Transverse colon (tissue), 4 donors: ENCODE data around the gene DNMT3L. TPM values are rescaled to one million over a fixed set of nuclear protein-coding genes. Genes with fewer than 3 reads are reported as not detected.

Experiments
- DNase-seq: peaks from one replicate; pipeline ENCODE4 v3.0.0-alpha.2; 2019
- H3K27ac ChIP-seq, 4 donors: fragments of 200-600 bp; sonication (generic); 2 replicates each; pipeline ENCODE4 v1.5.1; 2016 to 2018; ENCODE audit warnings: inconsistent platforms in 4 of 4
- H3K27me3 ChIP-seq: fragments of 200-600 bp; sonication (generic); 2 replicates; pipeline ENCODE4 v1.5.1; 2017; ENCODE audit warnings: inconsistent platforms
- H3K36me3 ChIP-seq, 4 donors: fragments of 200-600 bp; sonication (generic); 2 replicates each; pipeline ENCODE4 v1.5.1; 2017 to 2019; ENCODE audit warnings: inconsistent platforms in 4 of 4
- H3K4me1 ChIP-seq, 4 donors: fragments of 200-600 bp; sonication (generic); 2 replicates each; pipeline ENCODE4 v1.5.1; 2017 to 2020; ENCODE audit warnings: inconsistent platforms in 4 of 4
- H3K4me3 ChIP-seq, 4 donors: fragments of 200-600 bp; sonication (generic); 1 replicate in 1 of 4; 2 replicates in 3 of 4; pipeline versions ENCODE4 v1.5.1 to v1.6.1; 2017 to 2019; ENCODE audit warnings: inconsistent platforms in 4 of 4
- H3K9me3 ChIP-seq, 2 donors: fragments of 200-600 bp; sonication (generic); 2 replicates each; pipeline ENCODE4 v1.5.1; 2017 to 2019; ENCODE audit warnings: inconsistent platforms in 2 of 2
- CTCF ChIP-seq, 5 experiments: fragments of 200-600 bp in 3 of 5; fragments of 450-650 bp in 2 of 5; sonication (generic) in 3 of 5; IDR thresholded peaks; 1 replicate in 2 of 5; 2 replicates in 3 of 5; pipeline ENCODE4 v1.5.1; 2016 to 2017; ENCODE audit warnings: antibody characterized with exemption in 5 of 5, inconsistent platforms in 3 of 5, mild to moderate bottlenecking in 2 of 5, moderate library complexity in 1 of 5
- EP300 ChIP-seq: sonication (generic); formaldehyde crosslinking; IDR thresholded peaks from one replicate; pipeline ENCODE4 v1.6.1; 2017; ENCODE audit warnings: antibody characterized with exemption, low read depth
- POLR2A ChIP-seq: fragments of 450-650 bp; IDR thresholded peaks from one replicate; pipeline ENCODE4 v1.6.1; 2016; ENCODE audit warnings: antibody characterized with exemption, mild to moderate bottlenecking, moderate library complexity
- POLR2AphosphoS5 ChIP-seq, 3 donors: sonication (generic); formaldehyde crosslinking; IDR thresholded peaks; one replicate each; pipeline ENCODE4 v1.6.1; 2016; ENCODE audit warnings: antibody characterized with exemption in 3 of 3
- WGBS, 2 donors: methylation state at CpG; one replicate each; pipeline ENCODE4 v1.1.5; 2018; ENCODE audit warnings: low coverage in 1 of 2; 5-methylcytosine and 5-hydroxymethylcytosine counted together
- in situ Hi-C, 4 donors: fragments of 200-750 bp; cut with MboI; loops; one replicate each; pipeline versions ENCODE4 v1.15.0 to v1.15.1; 2017; ENCODE audit warnings: low sequenced_read_pairs in 3 of 4, low pct_ligation_motif_present in 1 of 4, low pct_unique_long_range_greater_than_20kb in 1 of 4
- intact Hi-C: fragments of 100-400 bp; cut with DNase I; formaldehyde crosslinking; loops from one replicate; pipeline ENCODE4 v1.15.1; 2023; ENCODE audit warnings: low total_unique reads
- total RNA-seq, 4 donors: library from RNA; depleted of rRNA; stranded (reverse); fragments of >200 nt; gene quantifications; one replicate each; pipeline ENCODE4 v1.1.0, GENCODE V29; 2016

Gene DNMT3L
- total RNA-seq, 4 donors from 2014 or later = not detected

- Histone ChIP-seq H3K4me3 (peak within 1 kb of the TSS; percentile 88 to 99 (median 92)), H3K4me1 (peaks cover 32 to 66% (median 54%) of the 10 kb centered on the region in 4 donors), H3K27me3 (no peaks in the 10 kb centered on the region), H3K36me3 (no peaks in the 10 kb centered on the region), H3K27ac (peak within 1 kb of the TSS; percentile 94 to 98 (median 98)), H3K9me3 (no peaks in the 10 kb centered on the region)
- WGBS, 2 donors = 2% methylated on average over 21 of the region's 94 CpGs; no CpG with 5 or more reads in 1 of the 2 donors
- intact Hi-C loops (no loop called here), in situ Hi-C loops (no loop called here)
- DNase-seq = peak; percentile 83
- TF ChIP-seq EP300 (no peak), POLR2A (peak; percentile 67), POLR2AphosphoS5 (IDR thresholded peaks at IDR 0.05) (peak; percentile 55 to 82 (median 73)), CTCF (IDR thresholded peaks at IDR 0.05) (peak in 1 of 5 experiments; percentile 17)
Measured at GRCh38 chr21:44299458-44300261, 38.0 kb upstream of the DNMT3L start, which contains the start of gene PFKL. PFKL (plus strand) TSS chr21:44300053; CDS start chr21:44300106, 53 bp downstream.

- DNase-seq = no peak
- H3K9me3 ChIP-seq = no peaks in the 10 kb centered on the region
- no peaks in the 10 kb centered on the region for H3K36me3 ChIP-seq
- peak overlapping the region; percentile 71 to 99 (median 92) for H3K4me3 ChIP-seq
- no peak for TF ChIP-seq EP300
- no peak for TF ChIP-seq CTCF (IDR thresholded peaks at IDR 0.05)
- no peak for TF ChIP-seq POLR2A
- TF ChIP-seq POLR2AphosphoS5 (IDR thresholded peaks at IDR 0.05) = no peak
- intact Hi-C loops (no loop called here), in situ Hi-C loops (no loop called here)
- H3K4me1 ChIP-seq = peaks cover 27 to 65% (median 51%) of the 10 kb centered on the region in 4 donors
- H3K27ac ChIP-seq = peak overlapping the region; percentile 94 to 98 (median 98)
- H3K27me3 ChIP-seq = no peaks in the 10 kb centered on the region
- 7 to 26% methylated on average over 3 to 10 of the region's 10 CpGs for WGBS, 2 donors
Measured at GRCh38 chr21:44299085-44299457, 37.4 kb upstream of the DNMT3L start.

- no peak for TF ChIP-seq POLR2AphosphoS5 (IDR thresholded peaks at IDR 0.05)
- TF ChIP-seq CTCF (IDR thresholded peaks at IDR 0.05) = peak; percentile 2 to 29 (median 18)
- no peak for DNase-seq
- H3K4me3 ChIP-seq = no peak overlapping the region
- intact Hi-C loops (no loop called here), in situ Hi-C loops (no loop called here)
- H3K36me3 ChIP-seq = no peaks in the 10 kb centered on the region
- H3K27me3 ChIP-seq = no peaks in the 10 kb centered on the region
- no peaks in the 10 kb centered on the region for H3K9me3 ChIP-seq
- H3K27ac ChIP-seq = peak overlapping the region in 1 of 4 donors; percentile 21
- WGBS, 2 donors = 84 to 96% methylated on average over 2 of the region's 2 CpGs
- peaks cover 21 to 57% (median 45%) of the 10 kb centered on the region in 4 donors for H3K4me1 ChIP-seq
Measured at GRCh38 chr21:44298301-44298700, 36.6 kb upstream of the DNMT3L start.

GRCh38 chr21:44297525-44298290 lies 36.0 kb upstream of the DNMT3L start:
- Histone ChIP-seq H3K36me3 (no peaks in the 10 kb centered on the region), H3K4me1 (peaks cover 21 to 51% (median 40%) of the 10 kb centered on the region in 4 donors), H3K27me3 (no peaks in the 10 kb centered on the region), H3K27ac (peak overlapping the region in 1 of 4 donors; percentile 21), H3K4me3 (no peak overlapping the region), H3K9me3 (no peaks in the 10 kb centered on the region)
- 18 to 32% methylated on average over 5 to 21 of the region's 22 CpGs for WGBS, 2 donors
- TF ChIP-seq POLR2AphosphoS5 (IDR thresholded peaks at IDR 0.05) (peak in 1 of 3 donors; percentile 27), EP300 (no peak), CTCF (IDR thresholded peaks at IDR 0.05) (peak; percentile 67 to 89 (median 78))
- in situ Hi-C loops (no loop called here), intact Hi-C loops (no loop called here)
- DNase-seq = peak; percentile 91
